Upper lobe of right lung (tissue), 1 donor: ENCODE data around the gene TEDC2. TPM values are rescaled to one million over a fixed set of nuclear protein-coding genes. Genes with fewer than 3 reads are reported as not detected.
"Not testable (repeated sequence)": the region's sequence is repeated elsewhere in the genome, so short reads cannot be mapped to it uniquely, and the experiment has no call there.

Experiments used
- ATAC-seq: fragments of 200-7000 bp; cut with Tn5 transposase; one replicate; pipeline ENCODE4 v1.9.1; 2020; ENCODE audit warnings: mild to moderate bottlenecking, moderate library complexity
- DNase-seq: peaks from one replicate; pipeline ENCODE4 v3.0.0-alpha.2; 2020
- H3K27ac ChIP-seq: fragments of 200-600 bp; one replicate; pipeline ENCODE4 v1.8.0; 2022
- H3K27me3 ChIP-seq: fragments of 200-600 bp; one replicate; pipeline ENCODE4 v1.8.0; 2022; ENCODE audit warnings: mild to moderate bottlenecking
- H3K36me3 ChIP-seq: fragments of 200-600 bp; one replicate; pipeline ENCODE4 v1.8.0; 2022
- H3K4me1 ChIP-seq: fragments of 200-600 bp; one replicate; pipeline ENCODE4 v1.8.0; 2022
- H3K4me3 ChIP-seq: fragments of 200-600 bp; one replicate; pipeline ENCODE4 v1.8.0; 2022; ENCODE audit warnings: mild to moderate bottlenecking
- H3K9me3 ChIP-seq: fragments of 200-600 bp; one replicate; pipeline ENCODE4 v1.8.0; 2022
- intact Hi-C: fragments of 100-400 bp; cut with DNase I; formaldehyde crosslinking; loops from one replicate; pipeline ENCODE4 v1.11.0; 2022
- total RNA-seq: library from RNA; stranded (reverse); fragmentation: NEBNext Ultra II Directional; extraction: Animal tissue kit (Norgen Biotek cat#: 25700); gene quantifications from one replicate; pipeline ENCODE4 v1.2.1, GENCODE V29; 2021
- TF ChIP-seq, protein P1 (sequence below): fragments of 200-600 bp; IDR thresholded peaks from one replicate; pipeline ENCODE4 v1.8.0; 2022; ENCODE audit warnings: antibody characterized with exemption
- donor health status: DM: no; HTN: yes; CAD: no; lungs with severe emphysema.

Gene TEDC2
- total RNA-seq, 1 donor from 2014 or later = not detected

DNA sequence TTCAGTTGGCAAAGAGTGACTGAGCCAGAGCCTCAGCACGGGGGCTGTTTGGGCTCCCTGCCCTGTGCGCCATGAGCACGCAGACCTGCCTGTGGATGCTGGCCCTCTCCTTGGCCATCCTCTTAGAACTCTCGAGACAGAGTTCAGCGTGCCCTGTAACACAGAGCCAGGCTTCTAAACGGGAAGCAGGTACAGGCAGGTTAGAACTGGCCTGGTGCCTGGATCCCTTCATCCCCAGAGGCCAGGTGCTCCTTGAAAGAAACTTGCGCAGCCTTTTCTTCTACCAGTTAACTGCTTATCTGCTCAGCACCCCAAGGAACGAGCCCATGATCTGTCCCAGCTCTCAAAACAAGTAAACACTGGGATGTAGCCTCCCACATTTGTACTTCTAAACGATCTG is 23.8 kb upstream of the TEDC2 start:
- intact Hi-C loops = no loop called here
- no peak for ATAC-seq
- H3K4me3 ChIP-seq = no peak overlapping the region
- no peaks in the 10 kb centered on the region for H3K9me3 ChIP-seq
- TF ChIP-seq, protein P1, sequence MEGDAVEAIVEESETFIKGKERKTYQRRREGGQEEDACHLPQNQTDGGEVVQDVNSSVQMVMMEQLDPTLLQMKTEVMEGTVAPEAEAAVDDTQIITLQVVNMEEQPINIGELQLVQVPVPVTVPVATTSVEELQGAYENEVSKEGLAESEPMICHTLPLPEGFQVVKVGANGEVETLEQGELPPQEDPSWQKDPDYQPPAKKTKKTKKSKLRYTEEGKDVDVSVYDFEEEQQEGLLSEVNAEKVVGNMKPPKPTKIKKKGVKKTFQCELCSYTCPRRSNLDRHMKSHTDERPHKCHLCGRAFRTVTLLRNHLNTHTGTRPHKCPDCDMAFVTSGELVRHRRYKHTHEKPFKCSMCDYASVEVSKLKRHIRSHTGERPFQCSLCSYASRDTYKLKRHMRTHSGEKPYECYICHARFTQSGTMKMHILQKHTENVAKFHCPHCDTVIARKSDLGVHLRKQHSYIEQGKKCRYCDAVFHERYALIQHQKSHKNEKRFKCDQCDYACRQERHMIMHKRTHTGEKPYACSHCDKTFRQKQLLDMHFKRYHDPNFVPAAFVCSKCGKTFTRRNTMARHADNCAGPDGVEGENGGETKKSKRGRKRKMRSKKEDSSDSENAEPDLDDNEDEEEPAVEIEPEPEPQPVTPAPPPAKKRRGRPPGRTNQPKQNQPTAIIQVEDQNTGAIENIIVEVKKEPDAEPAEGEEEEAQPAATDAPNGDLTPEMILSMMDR = no peak
- H3K27ac ChIP-seq = no peak overlapping the region
- DNase-seq = peak; percentile 46
- H3K36me3 ChIP-seq = peaks cover 4% of the 10 kb centered on the region
- no peaks in the 10 kb centered on the region for H3K27me3 ChIP-seq
- H3K4me1 ChIP-seq = no peaks in the 10 kb centered on the region

DNA sequence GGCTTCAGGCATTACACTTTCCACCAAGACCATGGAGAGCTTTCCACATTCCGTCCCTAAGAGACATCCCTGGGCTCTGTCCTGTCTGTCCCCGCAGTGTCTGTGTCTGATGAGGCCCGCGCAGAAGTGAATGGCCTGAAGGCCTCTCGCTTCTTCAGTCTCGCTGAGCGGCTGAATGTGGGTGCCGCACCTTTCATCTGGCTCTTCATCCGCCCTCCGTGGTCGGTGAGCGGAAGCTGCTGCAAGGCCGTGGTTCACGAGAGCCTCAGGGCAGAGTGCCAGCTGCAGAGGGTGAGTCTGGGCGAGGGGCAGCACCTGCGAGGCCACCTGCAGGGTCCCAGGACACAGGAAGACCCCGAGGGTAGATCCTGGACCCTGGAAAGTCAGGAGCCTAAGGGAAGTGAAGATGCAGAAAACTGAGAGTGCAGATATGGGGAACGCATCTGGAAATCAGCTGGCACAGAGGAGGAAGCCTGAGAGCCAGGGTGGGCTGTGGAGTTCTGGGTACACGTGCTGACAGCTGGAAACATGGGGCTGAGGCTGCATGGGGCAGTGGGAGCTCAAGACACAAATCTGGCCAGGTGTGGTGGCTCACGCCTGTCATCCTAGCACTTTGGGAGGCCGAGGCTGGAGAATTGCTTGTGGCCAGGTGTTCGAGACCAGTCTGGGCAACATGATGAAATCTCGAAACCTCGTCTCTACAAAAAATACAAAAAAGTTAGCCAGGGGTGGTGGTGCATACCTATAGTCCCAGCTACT is 22.7 kb upstream of the TEDC2 start:
- Histone ChIP-seq H3K36me3 (peaks cover 4% of the 10 kb centered on the region), H3K27ac (no peak overlapping the region), H3K4me1 (no peaks in the 10 kb centered on the region), H3K4me3 (no peak overlapping the region), H3K27me3 (no peaks in the 10 kb centered on the region), H3K9me3 (no peaks in the 10 kb centered on the region)
- DNase-seq (peak; percentile 29), ATAC-seq (no peak)
- intact Hi-C loops = no loop called here
- TF ChIP-seq, protein P1 = no peak

DNA sequence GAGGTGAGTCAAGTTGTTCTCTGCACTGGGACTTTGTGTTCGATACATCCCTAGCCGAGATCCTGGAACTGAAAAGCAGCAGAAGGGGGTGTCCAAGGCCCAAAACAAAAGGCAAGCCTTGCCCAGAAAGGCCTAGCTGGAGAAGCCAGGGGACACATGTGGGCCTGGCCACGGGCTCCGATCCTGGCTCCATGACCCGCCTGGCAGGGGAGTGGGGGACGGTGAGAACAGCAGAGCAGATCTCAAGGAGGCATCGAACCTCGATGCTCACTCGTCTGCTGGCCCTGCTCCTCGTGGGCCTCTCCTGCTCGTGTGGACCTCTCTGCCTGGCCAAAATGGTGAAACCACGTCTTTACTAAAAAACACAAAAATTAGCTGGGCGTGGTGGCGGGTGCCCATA is 21.8 kb upstream of the TEDC2 start:
- Histone ChIP-seq H3K27ac (no peak overlapping the region), H3K27me3 (no peaks in the 10 kb centered on the region), H3K4me3 (no peak overlapping the region), H3K36me3 (peaks cover 4% of the 10 kb centered on the region), H3K9me3 (no peaks in the 10 kb centered on the region), H3K4me1 (no peaks in the 10 kb centered on the region)
- intact Hi-C loops = no loop called here
- no peak for DNase-seq
- TF ChIP-seq, protein P1 = no peak
- ATAC-seq = no peak

DNA sequence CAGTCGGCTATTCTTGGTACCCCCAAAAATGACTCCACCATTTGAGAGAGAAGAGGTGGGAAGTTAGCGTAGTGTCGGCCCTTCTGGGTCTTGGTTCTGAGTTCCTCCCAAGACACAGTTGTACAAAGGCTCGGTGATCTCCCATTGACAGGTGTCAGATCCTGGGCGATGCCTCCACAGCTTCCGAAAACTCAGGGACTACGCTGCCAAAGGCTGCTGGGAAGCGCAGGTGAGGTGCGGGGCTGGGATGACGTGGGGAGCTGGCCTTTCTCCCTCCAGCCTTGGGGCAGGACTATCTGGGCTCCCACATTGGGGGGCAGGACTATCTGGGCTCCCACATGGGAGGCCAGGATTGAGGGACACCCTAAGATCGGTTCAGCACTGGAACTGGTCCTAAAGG is 20.3 kb upstream of the TEDC2 start:
- TF ChIP-seq, protein P1 = no peak
- H3K36me3 ChIP-seq = peaks cover 4% of the 10 kb centered on the region
- intact Hi-C loops = no loop called here

DNA sequence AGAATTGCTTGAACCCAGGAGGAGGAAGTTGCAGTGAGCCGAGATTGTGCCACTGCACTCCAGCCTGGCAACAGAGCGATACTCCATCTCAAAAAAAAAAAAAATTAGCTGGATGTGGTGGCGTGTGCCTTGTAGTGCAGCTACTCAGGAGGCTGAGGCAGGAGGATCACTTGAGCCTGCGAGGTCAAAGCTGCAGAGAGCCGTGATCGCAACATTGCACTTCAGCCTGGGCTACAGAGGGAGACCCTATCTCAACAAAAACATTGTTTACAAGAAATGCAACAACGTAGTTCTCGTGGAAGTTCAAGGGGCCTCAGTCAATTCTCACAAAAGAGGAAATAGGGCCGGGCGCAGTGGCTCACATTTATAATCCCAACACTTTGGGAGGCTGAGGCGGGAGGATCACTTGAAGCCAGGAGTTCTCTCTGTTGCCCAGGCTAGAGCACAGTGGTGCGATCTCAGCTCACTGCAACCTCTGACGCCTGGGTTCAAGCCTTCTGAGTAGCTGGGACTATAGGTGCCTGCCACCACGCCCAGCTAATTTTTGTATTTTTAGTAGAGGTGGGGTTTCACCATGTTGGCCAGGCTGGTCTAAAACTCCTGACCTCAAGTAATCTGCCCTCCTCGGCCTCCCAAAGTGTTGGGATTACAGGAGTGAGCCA is 18.6 kb upstream of the TEDC2 start:
- H3K27me3 ChIP-seq, H3K4me1 ChIP-seq, ATAC-seq, H3K27ac ChIP-seq, H3K36me3 ChIP-seq, H3K9me3 ChIP-seq, H3K4me3 ChIP-seq, intact Hi-C loops, DNase-seq: not testable (repeated sequence)

More for the DNA sequence above, 20.3 kb upstream of the TEDC2 start:
- no peak overlapping the region for H3K4me3 ChIP-seq
- H3K4me1 ChIP-seq = no peaks in the 10 kb centered on the region
- no peaks in the 10 kb centered on the region for H3K27me3 ChIP-seq
- no peak overlapping the region for H3K27ac ChIP-seq
- ATAC-seq (peak; percentile 38), DNase-seq (no peak)
- H3K9me3 ChIP-seq = no peaks in the 10 kb centered on the region

DNA sequence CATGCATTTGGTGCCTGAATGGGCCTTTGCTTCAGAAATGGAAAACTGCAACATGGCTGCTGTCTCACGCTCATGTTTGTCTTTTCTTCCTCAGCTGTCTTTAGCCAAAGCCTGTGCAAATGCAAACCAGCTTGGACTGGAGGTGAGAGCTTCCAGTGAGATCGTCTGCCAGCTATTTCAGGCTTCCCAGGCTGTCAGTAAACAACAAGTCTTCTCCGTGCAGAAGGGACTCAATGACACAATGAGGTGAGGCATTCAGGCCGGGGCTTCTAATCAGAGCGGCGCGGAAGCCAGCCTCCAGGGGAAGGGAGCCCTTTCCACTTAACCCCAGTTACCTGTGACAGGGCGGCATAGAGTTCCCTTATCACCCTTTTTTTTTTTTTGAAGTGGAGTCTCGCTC is 16.4 kb upstream of the TEDC2 start:
- ATAC-seq = no peak
- intact Hi-C loops = no loop called here
- no peak overlapping the region for H3K27ac ChIP-seq
- TF ChIP-seq, protein P1 = no peak
- H3K27me3 ChIP-seq = no peaks in the 10 kb centered on the region
- no peak for DNase-seq
- H3K36me3 ChIP-seq = peaks cover 8% of the 10 kb centered on the region
- H3K4me1 ChIP-seq = no peaks in the 10 kb centered on the region
- H3K4me3 ChIP-seq = no peak overlapping the region
- H3K9me3 ChIP-seq = no peaks in the 10 kb centered on the region
